NCI-H1930 (cell line): ENCODE measurements around the gene ERF.
"Not testable (repeated sequence)": the region's sequence is repeated elsewhere in the genome, so short reads cannot be mapped to it uniquely, and the experiment has no call there.

Source experiments
- DNase-seq, 2 experiments: peaks; one replicate each; lab custom pipeline; 2025; lab: John Stamatoyannopoulos, UW

The ERF gene

DNA sequence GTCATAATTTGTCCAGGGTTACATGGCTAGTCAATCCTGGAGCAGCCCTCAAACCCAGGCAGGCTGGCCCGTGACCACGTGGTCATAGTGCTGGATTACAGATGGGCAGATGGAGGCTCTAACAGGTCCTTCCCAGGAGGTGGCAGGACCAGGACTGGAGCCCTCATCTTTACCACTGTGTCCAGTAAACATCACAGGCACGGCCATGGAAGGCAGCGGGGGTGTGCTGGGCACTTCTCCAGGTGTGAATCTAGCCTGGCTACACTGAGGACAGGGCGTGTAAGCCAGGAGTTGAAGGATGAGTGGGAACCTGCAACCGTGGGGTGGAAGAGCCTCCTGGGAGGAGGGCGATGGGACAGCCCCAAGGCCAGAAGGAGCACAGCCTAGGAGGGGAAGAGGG is 20.2 kb upstream of the ERF start:
- DNase-seq = no peak

DNA sequence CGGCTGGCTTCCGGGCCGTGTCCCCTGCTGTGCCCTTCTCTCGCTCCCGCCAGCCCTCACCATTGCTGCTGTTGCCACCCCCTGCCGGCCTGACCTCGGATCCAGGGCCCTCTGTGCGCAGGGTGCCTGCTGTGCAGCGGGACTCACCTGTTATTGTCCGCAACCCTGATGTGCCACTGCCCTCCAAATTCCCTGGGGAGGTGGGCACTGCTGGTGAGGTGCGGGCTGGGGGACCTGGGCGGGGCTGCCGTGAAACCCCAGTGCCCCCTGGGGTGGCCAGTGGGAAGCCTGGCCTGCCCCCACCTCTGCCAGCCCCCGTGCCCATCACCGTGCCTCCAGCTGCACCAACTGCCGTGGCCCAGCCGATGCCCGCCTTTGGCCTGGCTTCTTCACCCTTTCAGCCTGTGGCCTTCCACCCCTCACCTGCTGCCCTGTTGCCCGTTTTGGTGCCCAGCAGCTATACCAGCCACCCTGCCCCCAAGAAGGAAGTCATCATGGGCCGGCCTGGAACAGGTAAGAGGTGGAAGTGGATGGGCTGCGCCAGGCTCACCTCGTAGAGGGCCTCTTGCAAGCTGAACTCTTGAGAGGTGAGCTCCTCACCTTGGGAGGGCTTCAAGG is 19.2 kb upstream of the ERF start:
- DNase-seq = no peak

GRCh38 chr19:42273407-42274064 is 18.6 kb upstream of the ERF start:
- DNase-seq = no peak

GRCh38 chr19:42272989-42273406 is 18.1 kb upstream of the ERF start:
- no peak for DNase-seq

GRCh38 chr19:42272535-42272897 is 17.6 kb upstream of the ERF start:
- DNase-seq = no peak

DNA sequence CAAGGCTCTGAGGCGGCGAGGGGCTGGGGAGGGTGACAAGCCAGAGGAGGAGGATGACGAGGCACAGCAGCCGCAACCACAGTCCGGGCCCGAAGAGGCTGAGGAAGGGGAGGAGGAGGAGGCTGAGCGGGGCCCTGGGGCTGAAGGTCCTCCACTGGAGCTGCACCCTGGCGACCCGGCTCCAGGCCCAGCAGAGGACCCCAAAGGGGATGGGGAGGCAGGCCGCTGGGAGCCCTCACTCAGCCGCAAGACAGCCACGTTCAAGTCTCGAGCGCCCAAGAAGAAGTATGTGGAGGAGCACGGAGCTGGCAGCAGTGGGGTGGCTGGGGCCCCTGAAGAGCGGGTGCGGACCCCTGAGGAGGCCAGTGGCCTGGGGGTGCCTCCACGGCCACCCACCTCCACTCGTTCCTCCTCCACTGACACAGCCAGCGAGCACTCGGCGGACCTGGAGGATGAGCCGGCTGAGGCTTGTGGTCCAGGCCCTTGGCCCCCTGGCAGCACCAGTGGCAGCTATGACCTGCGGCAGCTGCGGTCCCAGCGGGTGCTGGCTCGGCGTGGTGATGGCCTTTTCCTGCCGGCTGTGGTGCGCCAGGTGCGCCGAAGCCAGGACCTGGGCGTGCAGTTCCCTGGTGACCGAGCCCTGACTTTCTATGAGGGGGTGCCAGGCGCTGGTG is 17.1 kb upstream of the ERF start:
- DNase-seq = no peak

DNA sequence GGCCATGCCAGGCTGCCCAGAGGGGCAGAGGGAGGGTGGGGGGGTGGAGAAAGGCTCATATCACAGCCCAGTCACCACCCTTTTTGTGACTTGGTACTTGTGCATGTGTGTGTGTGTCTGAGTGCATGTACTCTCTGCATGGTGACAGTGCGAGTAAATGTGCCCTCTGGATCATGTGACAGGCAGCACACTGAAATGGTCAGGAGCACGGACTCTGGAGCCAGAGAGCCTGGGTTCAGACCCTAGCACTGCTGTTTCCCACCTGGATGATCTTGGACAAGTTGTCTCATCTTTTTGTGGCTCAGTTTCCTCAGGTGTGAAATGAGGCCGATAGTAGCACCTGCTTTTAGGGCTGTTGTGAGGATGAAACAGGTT is 16.1 kb upstream of the ERF start:
- no peak for DNase-seq

GRCh38 chr19:42270346-42271044 is 15.6 kb upstream of the ERF start:
- DNase-seq = no peak

- no peak for DNase-seq
These were observed 14.8 kb upstream of the ERF start for GRCh38 chr19:42269478-42270345.

DNA sequence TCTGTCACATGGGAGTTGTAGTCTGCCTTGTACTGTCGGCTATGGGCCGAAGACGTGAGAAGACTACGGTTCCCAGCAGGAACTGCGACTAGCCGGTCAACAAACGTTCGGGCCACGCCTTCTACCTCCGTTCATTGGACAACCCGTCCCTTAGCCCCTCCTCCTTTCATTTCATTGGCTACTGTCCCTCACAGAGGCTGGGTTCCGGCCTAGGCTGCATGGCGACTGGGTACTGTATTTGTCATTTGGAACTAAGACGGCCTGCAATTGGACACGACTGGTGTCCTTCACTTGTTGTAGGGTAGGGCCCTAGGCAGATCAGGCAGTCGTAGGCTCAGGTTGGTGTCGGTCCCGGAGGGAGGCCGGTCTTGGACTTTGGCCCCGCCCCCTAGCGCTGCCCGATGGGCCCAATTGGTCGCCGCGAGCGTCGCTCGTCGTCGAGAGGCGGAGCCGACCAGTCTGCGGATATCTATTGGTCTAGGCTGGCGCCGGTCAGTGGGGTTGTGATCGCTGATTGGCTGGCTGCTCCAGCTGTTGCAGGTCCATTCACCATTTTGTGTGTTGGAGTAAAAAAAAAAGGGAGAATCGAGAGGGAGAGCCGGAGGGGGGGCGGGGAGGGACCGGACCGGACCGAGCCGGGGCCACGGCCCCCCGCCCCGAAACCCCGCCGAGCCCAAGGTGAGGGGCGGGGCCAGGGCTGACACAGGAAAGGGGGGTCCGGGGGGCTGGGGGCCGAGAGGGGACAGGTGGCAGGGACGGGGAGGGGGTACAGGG is 14.0 kb upstream of the ERF start, which contains the start of gene CIC:
Gene CIC, plus strand, starts transcription at position 549 of the 774 bp plus-strand sequence. CDS start 2,532 bp downstream, outside the sequence.
- peak; percentile 100 for DNase-seq

GRCh38 chr19:42268142-42268703 is 13.3 kb upstream of the ERF start:
- DNase-seq = peak; percentile 99

- DNase-seq = no peak
These were observed 12.8 kb upstream of the ERF start for GRCh38 chr19:42267644-42268141.

GRCh38 chr19:42266928-42267603 is 12.1 kb upstream of the ERF start:
- DNase-seq = not testable (repeated sequence)

GRCh38 chr19:42266105-42266504 is 11.2 kb upstream of the ERF start:
- not testable (repeated sequence) for DNase-seq

- DNase-seq = no peak
These were observed 6.8 kb upstream of the ERF start for GRCh38 chr19:42261763-42262162.

DNA sequence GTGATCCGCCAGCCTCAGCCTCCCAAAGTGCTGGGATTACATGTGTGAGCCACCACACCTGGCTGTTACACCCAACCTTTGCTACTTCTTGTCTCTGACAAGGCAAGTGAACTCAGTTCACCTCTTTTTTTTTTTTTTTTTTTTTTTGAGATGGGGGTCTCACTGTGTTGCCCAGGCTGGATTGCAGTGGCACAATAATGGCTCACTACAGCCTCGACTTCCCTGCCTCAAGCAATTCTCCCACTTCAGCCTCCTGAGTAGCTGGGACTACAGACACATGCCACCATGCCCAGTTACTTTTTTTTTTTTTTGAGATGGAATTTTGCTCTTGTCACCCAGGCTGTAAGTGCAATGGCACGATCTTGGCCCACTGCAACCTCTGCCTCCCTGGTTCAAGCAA is 2.9 kb upstream of the ERF start:
- not testable (repeated sequence) for DNase-seq

GRCh38 chr19:42255766-42256745 is 1.1 kb upstream of the ERF start:
- peak in 1 of 2 experiments; percentile 27 for DNase-seq

DNA sequence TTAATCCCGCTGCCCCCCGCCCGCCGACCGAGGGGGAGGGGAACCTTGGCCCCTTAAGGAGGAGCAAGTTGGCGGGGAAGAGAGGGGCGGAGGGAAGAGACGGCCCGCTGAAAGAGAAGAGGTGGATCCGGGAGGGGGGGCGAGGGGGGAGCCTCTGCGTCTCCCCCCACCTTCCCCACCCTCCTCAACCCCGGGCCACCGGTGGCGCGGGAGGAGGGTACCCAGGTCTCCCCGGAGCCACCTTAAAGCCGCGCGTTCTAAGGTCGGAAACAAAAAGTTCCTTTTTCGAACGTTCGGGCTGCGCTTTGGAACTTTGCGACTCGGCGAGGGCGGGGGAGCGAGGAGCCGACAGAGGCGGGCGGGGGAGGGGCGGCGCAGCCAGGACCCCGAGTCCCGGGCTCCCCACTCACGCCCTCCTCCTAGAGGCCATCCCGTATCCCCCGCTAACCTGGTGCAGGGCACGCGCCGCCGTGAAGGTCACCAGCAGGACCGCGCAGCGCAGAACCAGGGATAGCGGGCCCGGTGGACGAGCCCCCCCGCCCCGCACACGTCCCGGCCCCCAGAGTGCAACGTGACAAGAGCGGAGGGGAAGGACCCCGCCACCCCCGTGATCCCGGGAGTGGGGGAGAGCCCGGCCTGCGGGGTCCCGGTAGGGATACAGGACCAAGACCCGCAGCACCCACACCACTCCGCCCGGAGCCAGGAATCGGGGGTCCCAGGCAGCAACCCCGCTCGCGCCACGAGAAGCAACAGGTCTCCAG is 659 bp downstream of the ERF start:
- DNase-seq = peak in 1 of 2 experiments; percentile 45
